HCT116 (cell line): ENCODE results near the gene SPIRE1.

Experiments
- CBX3 ChIP-seq: IDR thresholded peaks from 2 replicates; pipeline ENCODE4 v1.6.1; 2012; ENCODE audit warnings: low read depth
- CEBPB ChIP-seq: IDR thresholded peaks from 2 replicates; pipeline ENCODE4 v1.6.1; 2012; ENCODE audit warnings: low read depth
- EZH2 ChIP-seq: fragments of 200-600 bp; sonication (generic); IDR thresholded peaks from 2 replicates; pipeline ENCODE4 v1.6.1; 2017; ENCODE audit warnings: antibody characterized with exemption, mixed run types
- EZH2phosphoT487 ChIP-seq: fragments of 200-600 bp; IDR thresholded peaks from 2 replicates; pipeline ENCODE4 v1.6.1; 2018; ENCODE audit warnings: antibody characterized with exemption, borderline replicate concordance
- FOSL1 ChIP-seq: IDR thresholded peaks from 2 replicates; pipeline ENCODE4 v1.6.1; 2012; ENCODE audit warnings: low read depth
- JUND ChIP-seq: IDR thresholded peaks from 2 replicates; pipeline ENCODE4 v1.6.1; 2012
- POLR2A ChIP-seq: IDR thresholded peaks from 2 replicates; pipeline ENCODE4 v1.7.0; 2011; ENCODE audit warnings: borderline replicate concordance; ENCODE audit not compliant: insufficient read depth, insufficient read length; ENCODE audit errors: extremely low read depth
- REST ChIP-seq: IDR thresholded peaks from 2 replicates; pipeline ENCODE4 v1.6.1; 2012; ENCODE audit warnings: low read depth
- YY1 ChIP-seq: IDR thresholded peaks from 2 replicates; pipeline ENCODE4 v1.6.1; 2011; ENCODE audit warnings: low read length, low read depth, moderate library complexity, mild to moderate bottlenecking; ENCODE audit not compliant: insufficient replicate concordance; ENCODE audit errors: extremely low read depth
- ZBTB33 ChIP-seq: IDR thresholded peaks from 2 replicates; pipeline ENCODE4 v1.6.1; 2011; ENCODE audit warnings: mild to moderate bottlenecking, low read length, moderate library complexity; ENCODE audit not compliant: insufficient replicate concordance; ENCODE audit errors: extremely low read depth
- ZFX ChIP-seq: fragments of 450-650 bp; IDR thresholded peaks from 2 replicates; pipeline ENCODE4 v1.6.1; 2017
- ZNF274 ChIP-seq: fragments of 200-500 bp; sonication (Bioruptor generic); IDR thresholded peaks from 2 replicates; pipeline ENCODE4 v1.6.1; 2014; ENCODE audit warnings: mild to moderate bottlenecking, low read depth, low read length, inconsistent platforms
- TF ChIP-seq, protein P1 (sequence below), 3 experiments: fragments of 200-600 bp in 1 of 3; sonication (generic) in 1 of 3; IDR thresholded peaks in 2 of 3; conservative IDR thresholded peaks in 1 of 3; 2 replicates each; pipeline ENCODE4 v1.5.1; 2012 to 2017; ENCODE audit warnings: low read depth in 2 of 3, low read length in 2 of 3, antibody characterized with exemption in 1 of 3, borderline replicate concordance in 1 of 3, control low read depth in 1 of 3, mild to moderate bottlenecking in 1 of 3, mixed read lengths in 1 of 3, mixed run types in 1 of 3, moderate library complexity in 1 of 3; ENCODE audit not compliant: insufficient read depth in 1 of 3
- TF ChIP-seq, protein P2 (sequence below): IDR thresholded peaks from 2 replicates; pipeline ENCODE4 v1.6.1; 2012

DNA sequence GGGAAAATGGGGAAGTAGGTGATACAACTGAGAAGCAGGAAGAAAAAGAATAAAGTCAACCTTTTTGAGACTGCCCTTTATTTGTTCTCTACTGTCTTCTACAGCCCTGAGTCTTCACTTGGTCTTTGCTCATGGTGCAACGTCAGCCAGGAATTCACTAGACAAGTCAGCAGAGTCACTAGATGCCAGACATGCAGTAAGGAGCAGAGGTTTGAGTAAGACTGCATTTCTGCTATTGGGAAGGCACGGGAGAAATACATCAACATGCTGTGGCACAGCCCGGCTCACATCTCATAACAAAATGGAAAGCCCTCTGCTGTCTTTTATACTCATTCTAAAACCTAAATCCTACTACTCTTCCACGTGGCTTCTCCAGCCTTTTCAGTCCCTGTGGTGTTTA is 183.0 kb downstream of the SPIRE1 start:
- TF ChIP-seq, protein P1, sequence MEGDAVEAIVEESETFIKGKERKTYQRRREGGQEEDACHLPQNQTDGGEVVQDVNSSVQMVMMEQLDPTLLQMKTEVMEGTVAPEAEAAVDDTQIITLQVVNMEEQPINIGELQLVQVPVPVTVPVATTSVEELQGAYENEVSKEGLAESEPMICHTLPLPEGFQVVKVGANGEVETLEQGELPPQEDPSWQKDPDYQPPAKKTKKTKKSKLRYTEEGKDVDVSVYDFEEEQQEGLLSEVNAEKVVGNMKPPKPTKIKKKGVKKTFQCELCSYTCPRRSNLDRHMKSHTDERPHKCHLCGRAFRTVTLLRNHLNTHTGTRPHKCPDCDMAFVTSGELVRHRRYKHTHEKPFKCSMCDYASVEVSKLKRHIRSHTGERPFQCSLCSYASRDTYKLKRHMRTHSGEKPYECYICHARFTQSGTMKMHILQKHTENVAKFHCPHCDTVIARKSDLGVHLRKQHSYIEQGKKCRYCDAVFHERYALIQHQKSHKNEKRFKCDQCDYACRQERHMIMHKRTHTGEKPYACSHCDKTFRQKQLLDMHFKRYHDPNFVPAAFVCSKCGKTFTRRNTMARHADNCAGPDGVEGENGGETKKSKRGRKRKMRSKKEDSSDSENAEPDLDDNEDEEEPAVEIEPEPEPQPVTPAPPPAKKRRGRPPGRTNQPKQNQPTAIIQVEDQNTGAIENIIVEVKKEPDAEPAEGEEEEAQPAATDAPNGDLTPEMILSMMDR (IDR thresholded peaks at IDR 0.05 in 2 of 3, conservative IDR thresholded peaks at IDR 0.05 in 1 of 3; ENCODE audit: borderline replicate concordance in 1 of 3, insufficient read depth in 1 of 3, low read depth in 2 of 3, low read length in 2 of 3) = no peak
- no peak for TF ChIP-seq EZH2phosphoT487
- no peak for TF ChIP-seq ZFX
- TF ChIP-seq EZH2 = no peak
- TF ChIP-seq POLR2A = no peak
- no peak for TF ChIP-seq FOSL1
- TF ChIP-seq, protein P2, sequence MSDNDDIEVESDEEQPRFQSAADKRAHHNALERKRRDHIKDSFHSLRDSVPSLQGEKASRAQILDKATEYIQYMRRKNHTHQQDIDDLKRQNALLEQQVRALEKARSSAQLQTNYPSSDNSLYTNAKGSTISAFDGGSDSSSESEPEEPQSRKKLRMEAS = no peak
- TF ChIP-seq REST = no peak
- no peak for TF ChIP-seq ZBTB33
- no peak for TF ChIP-seq JUND
- TF ChIP-seq CBX3 = no peak
- no peak for TF ChIP-seq YY1
- no peak for TF ChIP-seq ZNF274
- no peak for TF ChIP-seq CEBPB
